CD14-positive monocyte (primary cell): ENCODE results near the gene GRK3. TPM values are rescaled to one million over a fixed set of nuclear protein-coding genes. Genes with fewer than 3 reads are reported as not detected.
"Not testable (repeated sequence)": the region's sequence is repeated elsewhere in the genome, so short reads cannot be mapped to it uniquely, and the experiment has no call there.

Experiments used
- DNase-seq, 3 donors: peaks; one replicate each; pipeline ENCODE4 v3.0.0-alpha.2; 2011 to 2022
- H2AFZ ChIP-seq: 2 replicates; pipeline ENCODE4 v1.6.0; 2012; ENCODE audit warnings: mild to moderate bottlenecking, low read depth, low read length, inconsistent platforms; ENCODE audit not compliant: insufficient read depth, poor library complexity, severe bottlenecking
- H3K27ac ChIP-seq, 2 donors: 1 replicate in 1 of 2; 2 replicates in 1 of 2; pipeline ENCODE4 v1.5.1; 2012 to 2013; ENCODE audit warnings: low read length in 2 of 2, control low read depth in 1 of 2, inconsistent platforms in 1 of 2, low read depth in 1 of 2, mild to moderate bottlenecking in 1 of 2
- H3K27me3 ChIP-seq, 2 donors: one replicate each; pipeline versions ENCODE4 v1.6.0 to v1.6.1; 2011 to 2013; ENCODE audit warnings: low read length in 2 of 2; ENCODE audit not compliant: control insufficient read depth in 2 of 2, insufficient read depth in 2 of 2
- H3K36me3 ChIP-seq, 2 donors: replicated peaks in 1 of 2; 1 replicate in 1 of 2; 2 replicates in 1 of 2; pipeline versions ENCODE4 v1.5.1 to v1.6.1; 2012 to 2013; ENCODE audit warnings: low read length in 2 of 2, control low read depth in 1 of 2, inconsistent platforms in 1 of 2, mild to moderate bottlenecking in 1 of 2; ENCODE audit not compliant: insufficient read depth in 2 of 2, control insufficient read depth in 1 of 2
- H3K4me1 ChIP-seq, 2 donors: 1 replicate in 1 of 2; 2 replicates in 1 of 2; pipeline versions ENCODE4 v1.5.1 to v1.6.1; 2012 to 2013; ENCODE audit warnings: low read length in 2 of 2, control low read depth in 1 of 2, inconsistent platforms in 1 of 2, mild to moderate bottlenecking in 1 of 2, moderate library complexity in 1 of 2; ENCODE audit not compliant: insufficient read depth in 2 of 2, control insufficient read depth in 1 of 2
- H3K4me2 ChIP-seq: replicated peaks from 2 replicates; pipeline ENCODE3; 2012; ENCODE audit warnings: low read length, moderate library complexity, mild to moderate bottlenecking; ENCODE audit not compliant: poor library complexity, severe bottlenecking; ENCODE audit errors: extremely low read depth
- H3K4me3 ChIP-seq, 3 experiments: fragments of 200-600 bp in 1 of 3; sonication (generic) in 1 of 3; replicated peaks in 1 of 3; 1 replicate in 2 of 3; 2 replicates in 1 of 3; pipeline ENCODE4 v1.5.1; 2011 to 2013; ENCODE audit warnings: low read length in 3 of 3, mild to moderate bottlenecking in 3 of 3, control low read depth in 2 of 3, low read depth in 2 of 3, inconsistent platforms in 1 of 3, moderate library complexity in 1 of 3
- H3K79me2 ChIP-seq: 2 replicates; pipeline ENCODE4 v1.6.0; 2012; ENCODE audit warnings: mild to moderate bottlenecking, control low read depth, inconsistent platforms, low read length, moderate library complexity; ENCODE audit not compliant: insufficient read depth
- H3K9ac ChIP-seq: 2 replicates; pipeline ENCODE4 v1.6.0; 2017; ENCODE audit warnings: low read length, mild to moderate bottlenecking; ENCODE audit not compliant: insufficient read depth, poor library complexity, severe bottlenecking
- H3K9me3 ChIP-seq, 2 donors: replicated peaks in 1 of 2; 1 replicate in 1 of 2; 2 replicates in 1 of 2; pipeline versions ENCODE4 v1.5.1 to v1.6.1; 2012 to 2013; ENCODE audit warnings: low read length in 2 of 2, control low read depth in 1 of 2; ENCODE audit not compliant: control insufficient read depth in 1 of 2, insufficient read depth in 1 of 2
- H4K20me1 ChIP-seq: 2 replicates; pipeline ENCODE4 v1.6.0; 2012; ENCODE audit warnings: mild to moderate bottlenecking, low read length, control low read depth, moderate library complexity; ENCODE audit not compliant: insufficient read depth
- H3K27ac Mint-ChIP-seq, 7 donors: one replicate each; pipeline ENCODE4 v1.8.0; 2020; ENCODE audit warnings: mild to moderate bottlenecking in 7 of 7, mixed read lengths in 7 of 7, moderate library complexity in 6 of 7, inconsistent platforms in 2 of 7
- H3K27me3 Mint-ChIP-seq, 3 donors: one replicate each; pipeline ENCODE4 v1.8.0; 2021 to 2022; ENCODE audit warnings: low read depth in 3 of 3, mild to moderate bottlenecking in 3 of 3, mixed read lengths in 3 of 3, moderate library complexity in 3 of 3, inconsistent platforms in 1 of 3
- H3K36me3 Mint-ChIP-seq, 2 donors: one replicate each; pipeline ENCODE4 v1.8.0; 2020; ENCODE audit warnings: mixed read lengths in 2 of 2, inconsistent platforms in 1 of 2, mild to moderate bottlenecking in 1 of 2
- H3K4me1 Mint-ChIP-seq: one replicate; pipeline ENCODE4 v1.8.0; 2020; ENCODE audit warnings: mild to moderate bottlenecking, mixed read lengths
- H3K4me3 Mint-ChIP-seq, 2 donors: one replicate each; pipeline ENCODE4 v1.8.0; 2020; ENCODE audit warnings: mild to moderate bottlenecking in 2 of 2, mixed read lengths in 2 of 2, moderate library complexity in 1 of 2
- H3K9me3 Mint-ChIP-seq, 7 donors: one replicate each; pipeline ENCODE4 v1.8.0; 2020 to 2022; ENCODE audit warnings: mixed read lengths in 7 of 7, mild to moderate bottlenecking in 6 of 7, moderate library complexity in 6 of 7, inconsistent platforms in 2 of 7
- WGBS: methylation state at CpG from one replicate; pipeline ENCODE4 v1.1.5; 2013; ENCODE audit warnings: missing lambda C conversion rate; ENCODE audit not compliant: insufficient coverage; 5-methylcytosine and 5-hydroxymethylcytosine counted together
- intact Hi-C, 2 donors: fragments of 100-400 bp; cut with micrococcal nuclease; formaldehyde crosslinking; loops; one replicate each; pipeline versions ENCODE4 v1.15.0 to v1.15.1; 2023
- polyA plus RNA-seq, 3 donors: library from polyadenylated mRNA; depleted of rRNA in 1 of 3; unstranded in 2 of 3; stranded (reverse) in 1 of 3; fragments of 300-500 nt in 2 of 3; fragments of >200 nt in 1 of 3; fragmentation: Illumina TruSeq in 2 of 3; gene quantifications; 1 replicate in 2 of 3; 2 replicates in 1 of 3; pipeline ENCODE4 v1.2.3, GENCODE V29; 2012 to 2021
- TF ChIP-seq, protein P1 (sequence below): fragments of 200-600 bp; IDR thresholded peaks from one replicate; pipeline ENCODE4 v1.8.0; 2022; ENCODE audit warnings: antibody characterized with exemption, mild to moderate bottlenecking

Gene GRK3
- polyA plus RNA-seq, 3 donors: 8.3 to 33.3 (median 9.6) TPM

DNA sequence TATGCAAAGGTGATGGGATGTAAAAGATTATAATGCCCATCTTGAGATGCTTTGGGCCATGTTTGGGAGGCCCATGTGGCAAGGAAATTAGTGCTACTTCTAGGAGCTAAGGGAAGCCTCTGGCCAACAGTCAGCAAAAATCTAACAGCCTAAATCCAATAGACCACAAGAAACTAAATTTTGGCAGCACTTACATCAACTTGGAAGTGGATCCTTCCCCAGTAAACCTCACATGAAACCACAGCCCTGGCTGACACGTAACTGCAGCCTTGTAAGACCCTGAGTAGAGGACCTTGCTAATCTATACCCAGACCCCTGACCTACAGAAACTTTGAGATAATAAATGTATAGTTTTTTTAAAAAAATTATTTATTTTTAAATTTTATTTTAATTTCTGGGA lies 13.1 kb upstream of the GRK3 start:
- H2AFZ ChIP-seq: no peak overlapping the region
- no peak overlapping the region for H3K9ac ChIP-seq
- H3K36me3 Mint-ChIP-seq: no peaks in the 10 kb centered on the region
- no peak for DNase-seq
- H3K4me3 ChIP-seq: no peak overlapping the region
- H3K27ac Mint-ChIP-seq: no peak overlapping the region
- H3K79me2 ChIP-seq: no peaks in the 10 kb centered on the region
- peaks cover 8 to 13% of the 10 kb centered on the region in 2 donors for H3K4me1 ChIP-seq
- H3K4me2 ChIP-seq: no peak overlapping the region
- no peaks in the 10 kb centered on the region for H3K36me3 ChIP-seq
- WGBS: no CpG with 5 or more reads among the region's 1 CpG
- H3K4me1 Mint-ChIP-seq: peaks cover 13% of the 10 kb centered on the region
- intact Hi-C loops: no loop called here
- H3K27me3 ChIP-seq: no peaks in the 10 kb centered on the region
- no peak overlapping the region for H3K27ac ChIP-seq
- TF ChIP-seq, protein P1, sequence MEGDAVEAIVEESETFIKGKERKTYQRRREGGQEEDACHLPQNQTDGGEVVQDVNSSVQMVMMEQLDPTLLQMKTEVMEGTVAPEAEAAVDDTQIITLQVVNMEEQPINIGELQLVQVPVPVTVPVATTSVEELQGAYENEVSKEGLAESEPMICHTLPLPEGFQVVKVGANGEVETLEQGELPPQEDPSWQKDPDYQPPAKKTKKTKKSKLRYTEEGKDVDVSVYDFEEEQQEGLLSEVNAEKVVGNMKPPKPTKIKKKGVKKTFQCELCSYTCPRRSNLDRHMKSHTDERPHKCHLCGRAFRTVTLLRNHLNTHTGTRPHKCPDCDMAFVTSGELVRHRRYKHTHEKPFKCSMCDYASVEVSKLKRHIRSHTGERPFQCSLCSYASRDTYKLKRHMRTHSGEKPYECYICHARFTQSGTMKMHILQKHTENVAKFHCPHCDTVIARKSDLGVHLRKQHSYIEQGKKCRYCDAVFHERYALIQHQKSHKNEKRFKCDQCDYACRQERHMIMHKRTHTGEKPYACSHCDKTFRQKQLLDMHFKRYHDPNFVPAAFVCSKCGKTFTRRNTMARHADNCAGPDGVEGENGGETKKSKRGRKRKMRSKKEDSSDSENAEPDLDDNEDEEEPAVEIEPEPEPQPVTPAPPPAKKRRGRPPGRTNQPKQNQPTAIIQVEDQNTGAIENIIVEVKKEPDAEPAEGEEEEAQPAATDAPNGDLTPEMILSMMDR: no peak
- H3K4me3 Mint-ChIP-seq: no peak overlapping the region
- H3K9me3 ChIP-seq: peaks cover 0 to 8% of the 10 kb centered on the region in 2 donors
- H3K9me3 Mint-ChIP-seq: peaks cover 0 to 5% (median 0%) of the 10 kb centered on the region in 7 donors
- peaks cover 0 to 3% (median 2%) of the 10 kb centered on the region in 3 donors for H3K27me3 Mint-ChIP-seq
- H4K20me1 ChIP-seq: peaks cover 3% of the 10 kb centered on the region

DNA sequence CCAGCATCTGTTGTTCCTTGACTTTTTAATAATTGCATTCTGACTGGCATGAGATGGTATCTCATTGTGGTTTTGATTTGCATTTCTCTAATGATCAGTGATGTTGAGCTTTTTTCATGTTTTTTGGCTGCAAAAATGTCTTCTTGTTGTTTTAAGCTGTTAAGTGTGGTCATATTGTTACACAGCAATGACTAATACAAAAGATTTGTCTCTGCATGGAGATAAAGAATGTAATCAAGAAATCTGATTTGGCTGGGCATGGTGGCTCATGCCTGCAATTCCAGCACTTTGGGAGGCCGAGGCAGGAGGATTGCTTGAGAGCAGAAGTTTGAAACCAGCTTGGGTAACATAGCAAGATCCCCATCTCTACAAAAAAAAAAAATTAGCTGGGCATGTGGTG lies 12.1 kb upstream of the GRK3 start:
- DNase-seq, H3K27ac ChIP-seq, H3K27me3 ChIP-seq, H3K4me3 Mint-ChIP-seq, H3K36me3 Mint-ChIP-seq, H3K27me3 Mint-ChIP-seq, H3K36me3 ChIP-seq, H2AFZ ChIP-seq, H3K4me1 Mint-ChIP-seq, H3K9ac ChIP-seq, H4K20me1 ChIP-seq, intact Hi-C loops, H3K9me3 ChIP-seq, H3K4me3 ChIP-seq, H3K4me2 ChIP-seq, H3K79me2 ChIP-seq, H3K27ac Mint-ChIP-seq, H3K9me3 Mint-ChIP-seq, H3K4me1 ChIP-seq: not testable (repeated sequence)
- no CpG with 5 or more reads among the region's 1 CpG for WGBS
